KG1 (cell line): ENCODE data around the gene SSH3.

ENCODE experiments used
- DNase-seq: peaks from one replicate; lab custom pipeline; 2025; lab: John Stamatoyannopoulos, UW

SSH3 gene

DNA sequence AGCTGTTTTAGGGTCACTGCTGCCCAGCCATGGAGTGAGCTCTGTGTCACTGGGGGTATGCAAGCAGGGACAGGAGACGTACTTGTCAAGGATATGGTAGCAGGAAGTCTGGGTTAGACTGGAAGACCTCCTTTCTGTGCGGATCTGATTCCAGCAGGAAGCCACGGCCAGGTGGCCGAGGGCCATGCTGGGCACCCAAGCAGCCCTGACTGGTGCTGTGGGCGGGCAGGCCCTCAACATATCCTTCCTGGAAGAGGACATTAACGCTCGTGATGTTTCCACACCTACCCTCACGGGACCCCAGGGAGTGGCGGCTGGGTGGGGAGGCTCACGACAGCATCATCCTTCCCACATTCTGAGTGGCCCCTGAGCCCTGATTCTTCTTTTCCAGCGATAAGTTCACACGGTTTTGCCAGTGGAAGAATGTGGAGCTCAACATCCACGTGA, 23.0 kb upstream of the SSH3 start:
- DNase-seq: no peak

GRCh38 chr11:67280788-67281551, 22.4 kb upstream of the SSH3 start:
- no peak for DNase-seq

DNA sequence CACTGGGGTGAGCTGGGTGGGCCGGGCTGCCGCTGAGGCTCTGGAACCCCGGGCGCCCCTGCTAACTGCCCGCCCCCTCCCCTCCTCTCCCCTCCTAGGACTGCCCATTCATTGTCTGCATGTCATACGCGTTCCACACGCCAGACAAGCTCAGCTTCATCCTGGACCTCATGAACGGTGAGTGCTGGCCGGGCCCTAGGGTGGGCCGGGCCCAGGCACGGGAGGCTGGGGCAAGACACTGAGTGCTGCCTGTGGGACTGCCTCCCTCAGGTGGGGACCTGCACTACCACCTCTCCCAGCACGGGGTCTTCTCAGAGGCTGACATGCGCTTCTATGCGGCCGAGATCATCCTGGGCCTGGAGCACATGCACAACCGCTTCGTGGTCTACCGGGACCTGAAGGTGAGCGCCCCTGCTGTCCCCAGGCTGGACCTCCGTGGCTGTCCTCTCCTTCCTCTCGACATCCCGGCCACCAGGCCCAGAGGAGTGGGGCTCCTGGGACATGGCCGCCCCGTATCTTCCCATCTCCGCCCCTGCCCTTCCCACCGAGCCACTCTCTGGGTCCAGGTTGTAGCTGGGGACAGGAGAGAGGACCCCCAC, 21.7 kb upstream of the SSH3 start:
- DNase-seq: no peak

DNA sequence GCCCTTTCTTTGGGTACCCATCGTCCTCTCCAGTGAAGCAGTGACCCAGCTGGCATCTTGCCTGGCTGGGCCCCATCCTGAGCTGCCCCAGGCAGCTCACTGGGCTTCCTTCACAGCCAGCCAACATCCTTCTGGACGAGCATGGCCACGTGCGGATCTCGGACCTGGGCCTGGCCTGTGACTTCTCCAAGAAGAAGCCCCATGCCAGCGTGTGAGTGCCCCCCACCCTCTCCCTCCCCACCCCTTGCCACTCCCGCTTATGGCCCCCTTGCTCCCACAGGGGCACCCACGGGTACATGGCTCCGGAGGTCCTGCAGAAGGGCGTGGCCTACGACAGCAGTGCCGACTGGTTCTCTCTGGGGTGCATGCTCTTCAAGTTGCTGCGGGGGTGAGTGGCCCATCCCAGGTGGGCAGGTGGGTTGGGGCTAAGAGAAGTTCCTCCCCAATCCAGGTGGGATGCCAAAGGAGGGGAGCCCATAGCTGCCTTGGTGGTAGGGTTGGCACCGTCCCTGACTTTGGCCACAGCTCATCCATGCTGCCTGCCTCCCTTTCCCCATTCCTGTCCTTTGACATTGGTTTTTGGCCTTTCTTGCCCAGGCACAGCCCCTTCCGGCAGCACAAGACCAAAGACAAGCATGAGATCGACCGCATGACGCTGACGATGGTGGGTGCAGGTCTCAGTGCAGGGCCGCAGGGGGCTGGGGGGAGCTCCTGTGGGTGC, 21.0 kb upstream of the SSH3 start:
- DNase-seq: no peak

GRCh38 chr11:67282876-67283371, 20.4 kb upstream of the SSH3 start:
- no peak for DNase-seq

DNA sequence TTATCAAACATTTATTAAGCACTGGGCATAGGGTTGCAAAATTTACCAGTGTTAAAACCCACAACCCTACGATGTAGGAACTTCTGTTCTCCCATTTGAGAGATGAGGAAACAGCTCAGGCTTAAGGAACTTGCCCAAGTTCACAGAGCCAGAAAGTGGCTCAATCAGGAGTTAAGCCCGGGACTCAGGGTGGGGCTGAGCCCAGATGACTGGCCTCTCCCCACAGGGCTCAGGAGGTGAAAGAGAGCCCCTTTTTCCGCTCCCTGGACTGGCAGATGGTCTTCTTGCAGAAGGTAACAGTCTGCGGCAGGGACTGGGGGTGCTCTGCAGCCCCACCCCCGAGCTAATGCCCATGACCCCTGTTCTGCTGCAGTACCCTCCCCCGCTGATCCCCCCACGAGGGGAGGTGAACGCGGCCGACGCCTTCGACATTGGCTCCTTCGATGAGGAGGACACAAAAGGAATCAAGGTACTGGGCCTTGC, 19.8 kb upstream of the SSH3 start:
- no peak for DNase-seq

DNA sequence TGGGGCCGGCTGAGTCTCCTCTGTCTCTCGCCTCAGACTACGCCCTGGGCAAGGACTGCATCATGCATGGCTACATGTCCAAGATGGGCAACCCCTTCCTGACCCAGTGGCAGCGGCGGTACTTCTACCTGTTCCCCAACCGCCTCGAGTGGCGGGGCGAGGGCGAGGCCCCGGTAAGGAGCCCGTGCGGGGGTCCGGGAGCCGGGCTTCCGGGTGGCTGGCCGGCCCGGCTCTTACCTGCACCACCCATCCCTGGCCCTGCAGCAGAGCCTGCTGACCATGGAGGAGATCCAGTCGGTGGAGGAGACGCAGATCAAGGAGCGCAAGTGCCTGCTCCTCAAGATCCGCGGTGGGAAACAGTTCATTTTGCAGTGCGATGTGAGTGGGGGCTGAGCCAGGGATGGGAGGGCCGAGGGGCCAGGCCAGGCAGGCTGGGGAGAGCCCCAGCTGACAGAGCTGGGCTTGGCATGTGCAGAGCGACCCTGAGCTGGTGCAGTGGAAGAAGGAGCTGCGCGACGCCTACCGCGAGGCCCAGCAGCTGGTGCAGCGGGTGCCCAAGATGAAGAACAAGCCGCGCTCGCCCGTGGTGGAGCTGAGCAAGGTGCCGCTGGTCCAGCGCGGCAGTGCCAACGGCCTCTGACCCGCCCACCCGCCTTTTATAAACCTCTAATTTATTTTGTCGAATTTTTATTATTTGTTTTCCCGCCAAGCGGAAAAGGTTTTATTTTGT, 18.4 kb upstream of the SSH3 start:
- DNase-seq: no peak

- DNase-seq: no peak
These were observed 17.5 kb upstream of the SSH3 start for GRCh38 chr11:67285541-67286498.

GRCh38 chr11:67286621-67287333, 16.6 kb upstream of the SSH3 start:
- peak; percentile 71 for DNase-seq

- no peak for DNase-seq
These were observed 15.8 kb upstream of the SSH3 start for GRCh38 chr11:67287355-67288197.

GRCh38 chr11:67288198-67288451, 15.2 kb upstream of the SSH3 start:
- DNase-seq: peak; percentile 93

DNA sequence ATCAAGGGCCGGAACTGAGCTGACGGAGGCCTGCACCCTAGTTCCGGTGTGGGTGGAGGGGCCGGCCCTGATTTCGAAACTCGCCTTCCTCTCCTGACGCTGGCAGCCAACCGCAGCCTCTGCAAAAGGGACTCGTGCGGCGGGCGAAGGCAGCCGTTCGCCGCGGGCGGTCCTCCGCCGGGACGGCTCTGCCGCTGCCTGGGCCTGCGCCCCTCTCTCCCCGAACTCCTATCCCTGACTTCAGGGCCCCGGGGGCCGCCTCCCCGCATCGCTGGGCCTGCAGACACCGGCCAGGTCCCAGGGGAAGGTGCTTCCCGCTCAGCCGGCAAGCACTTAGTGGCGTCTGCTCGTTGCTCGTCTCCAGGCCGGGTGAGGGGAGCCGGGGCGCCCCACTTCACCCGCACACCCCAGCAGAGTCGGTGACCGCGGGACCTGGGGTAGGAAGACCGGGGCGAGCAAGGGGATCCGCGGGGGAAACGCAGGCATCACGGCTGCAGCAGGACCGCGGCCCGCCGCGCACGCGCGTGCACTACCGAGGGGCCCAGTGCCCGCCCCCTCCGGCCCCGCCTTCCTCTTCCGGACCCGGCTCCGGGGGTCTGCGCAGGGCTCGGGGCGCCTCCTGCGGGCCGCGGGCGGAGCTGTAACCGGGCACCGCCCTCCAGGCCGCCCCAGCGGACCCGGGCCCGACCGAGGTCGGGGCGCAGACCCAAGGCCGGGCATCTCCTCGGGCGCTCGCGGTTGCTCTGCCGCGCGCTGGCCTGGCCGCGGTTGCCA, 14.7 kb upstream of the SSH3 start:
- DNase-seq: peak; percentile 90

- DNase-seq: no peak
These were observed 14.1 kb upstream of the SSH3 start, which contains the start of gene ANKRD13D for GRCh38 chr11:67289226-67289650. TSS of gene ANKRD13D (plus strand) at chr11:67289303. CDS start at chr11:67289461, 158 bp downstream.

DNA sequence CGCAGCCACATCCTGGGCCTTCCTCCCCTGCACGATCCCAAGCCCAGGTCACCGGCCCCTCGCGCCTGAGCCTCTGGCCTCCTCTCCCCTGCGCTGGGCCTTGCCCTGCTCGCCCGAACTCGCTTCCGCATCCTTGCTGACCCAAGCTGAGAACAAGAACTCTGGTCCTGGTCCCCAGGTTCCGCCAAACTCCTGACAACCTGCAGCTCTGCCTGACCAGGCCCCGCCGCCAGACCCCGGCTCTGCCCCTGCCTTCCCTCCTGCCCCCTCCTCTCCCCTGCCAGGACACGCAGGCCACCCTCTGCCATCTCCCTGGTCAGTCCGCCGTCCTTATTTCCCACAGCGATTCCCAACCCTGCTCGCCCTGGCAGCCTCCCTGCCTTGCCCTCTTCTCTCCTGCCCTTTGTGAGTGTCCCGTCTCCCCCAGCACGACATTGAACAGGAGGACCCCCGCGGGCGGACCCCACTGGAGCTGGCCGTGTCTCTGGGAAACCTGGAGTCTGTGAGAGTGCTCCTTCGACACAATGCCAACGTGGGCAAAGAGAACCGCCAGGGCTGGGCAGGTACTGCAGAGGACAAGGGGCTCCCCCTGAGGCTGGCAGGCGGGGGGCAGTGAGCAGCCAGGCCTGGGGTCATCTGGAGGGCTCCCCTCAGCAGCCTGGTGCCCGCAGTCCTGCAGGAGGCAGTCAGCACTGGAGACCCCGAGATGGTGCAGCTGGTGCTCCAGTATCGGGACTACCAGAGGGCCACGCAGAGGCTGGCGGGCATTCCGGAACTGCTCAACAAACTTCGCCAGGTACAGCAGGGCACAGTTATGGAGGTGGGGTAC, 13.5 kb upstream of the SSH3 start:
- DNase-seq: no peak

DNA sequence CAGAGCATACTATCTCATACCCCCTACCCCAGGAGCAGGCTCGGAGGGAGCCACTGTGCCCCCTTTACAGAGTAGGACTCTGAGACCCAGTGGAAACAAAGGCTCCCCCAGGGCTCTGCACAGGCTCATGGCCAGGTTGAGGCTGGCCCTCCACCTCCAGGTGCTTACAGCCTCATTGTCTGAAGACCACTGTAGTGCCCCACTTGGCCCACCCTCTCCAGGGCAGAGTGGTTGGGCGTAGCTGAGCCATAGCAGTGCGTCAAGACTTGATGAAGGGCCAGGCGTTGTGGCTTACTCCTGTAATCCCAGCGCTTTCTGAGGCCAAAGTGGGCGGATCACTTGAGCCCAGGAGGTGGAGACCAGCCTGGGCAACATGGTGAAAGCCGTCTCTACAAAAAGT, 12.5 kb upstream of the SSH3 start:
- DNase-seq: no peak

GRCh38 chr11:67291481-67292381, 11.6 kb upstream of the SSH3 start:
- DNase-seq: no peak

DNA sequence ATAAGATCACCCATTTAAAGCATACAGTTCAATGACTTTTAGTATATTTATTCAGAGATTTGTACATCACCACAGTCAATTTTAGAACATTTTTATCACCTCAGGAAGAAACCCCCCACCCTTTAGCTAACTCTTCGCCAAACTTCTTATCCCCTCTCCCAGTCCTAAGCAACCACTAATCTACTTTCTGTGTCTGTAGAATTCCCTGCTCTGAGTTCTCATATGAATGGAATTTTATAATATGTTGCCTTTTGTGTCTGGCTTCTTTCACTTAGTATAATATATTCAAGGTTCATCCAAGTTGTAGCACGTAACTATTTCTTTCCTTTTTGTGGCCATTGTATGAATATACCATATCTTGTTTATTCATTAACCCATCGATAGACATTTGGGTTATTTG, 10.7 kb upstream of the SSH3 start:
- DNase-seq: no peak
